Vagina (tissue), 2 donors: ENCODE measurements around the gene MEGF8. TPM values are rescaled to one million over a fixed set of nuclear protein-coding genes. Genes with fewer than 3 reads are reported as not detected.
A peak's percentile ranks its signal among the peaks of the same experiment; 100 is the strongest.

Experiments used
- DNase-seq, 2 donors: peaks; one replicate each; pipeline ENCODE4 v3.0.0-alpha.2; 2017; ENCODE audit errors: extremely low spot score in 2 of 2
- H3K27ac ChIP-seq: fragments of 200-600 bp; sonication (generic); one replicate; pipeline ENCODE4 v1.5.1; 2019
- H3K27me3 ChIP-seq: fragments of 200-600 bp; sonication (generic); one replicate; pipeline ENCODE4 v1.5.1; 2019
- H3K36me3 ChIP-seq, 2 donors: fragments of 200-600 bp; sonication (generic); one replicate each; pipeline ENCODE4 v1.5.1; 2017 to 2019
- H3K4me1 ChIP-seq: fragments of 200-600 bp; sonication (generic); one replicate; pipeline ENCODE4 v1.5.1; 2019
- H3K4me3 ChIP-seq, 2 donors: fragments of 200-600 bp; sonication (generic); 1 replicate in 1 of 2; 2 replicates in 1 of 2; pipeline ENCODE4 v1.5.1; 2016 to 2019
- H3K9me3 ChIP-seq: fragments of 200-600 bp; sonication (generic); one replicate; pipeline ENCODE4 v1.5.1; 2019
- CTCF ChIP-seq, 3 experiments: fragments of 450-650 bp in 2 of 3; fragments of 200-600 bp in 1 of 3; sonication (generic) in 1 of 3; IDR thresholded peaks; one replicate each; pipeline ENCODE4 v1.5.1; 2017 to 2019; ENCODE audit warnings: antibody characterized with exemption in 3 of 3, mild to moderate bottlenecking in 2 of 3, moderate library complexity in 2 of 3
- POLR2A ChIP-seq, 2 donors: fragments of 450-650 bp; IDR thresholded peaks; one replicate each; pipeline ENCODE4 v1.6.1; 2017; ENCODE audit warnings: antibody characterized with exemption in 2 of 2, mild to moderate bottlenecking in 2 of 2, moderate library complexity in 2 of 2
- POLR2AphosphoS5 ChIP-seq, 2 donors: sonication (generic); formaldehyde crosslinking; IDR thresholded peaks; one replicate each; pipeline ENCODE4 v1.9.0; 2017; ENCODE audit warnings: antibody characterized with exemption in 2 of 2, mild to moderate bottlenecking in 2 of 2, low read depth in 1 of 2; ENCODE audit not compliant: insufficient read depth in 1 of 2
- intact Hi-C: fragments of 100-400 bp; cut with DNase I; formaldehyde crosslinking; loops from one replicate; pipeline ENCODE4 v1.15.1; 2023
- total RNA-seq: library from RNA; depleted of rRNA; stranded (reverse); fragments of >200 nt; gene quantifications from one replicate; pipeline ENCODE4 v1.2.3, GENCODE V29; 2016

MEGF8 gene
- total RNA-seq, 1 donor from 2014 or later: 13.5 TPM

- intact Hi-C loops: no loop called here
- Histone ChIP-seq H3K9me3 (no peaks in the 10 kb centered on the region), H3K36me3 (no peaks in the 10 kb centered on the region), H3K27me3 (peaks cover 7% of the 10 kb centered on the region), H3K4me3 (peak overlapping the region; percentile 50 to 57), H3K27ac (peak overlapping the region; percentile 42), H3K4me1 (peaks cover 40% of the 10 kb centered on the region)
- DNase-seq: no peak
- TF ChIP-seq POLR2AphosphoS5 (IDR thresholded peaks at IDR 0.05; ENCODE audit: insufficient read depth in 1 of 2, low read depth in 1 of 2) (peak; percentile 53 to 75), POLR2A (IDR thresholded peaks at IDR 0.05) (no peak), CTCF (IDR thresholded peaks at IDR 0.05) (no peak)
These were observed 98.3 kb downstream of the MEGF8 start for GRCh38 chr19:42423462-42424344.

GRCh38 chr19:42424345-42424707 is 98.9 kb downstream of the MEGF8 start:
- H3K4me3 ChIP-seq: peak overlapping the region; percentile 50 to 57

GRCh38 chr19:42424712-42425131 is 99.3 kb downstream of the MEGF8 start:
- intact Hi-C loops: no loop called here
- H3K4me3 ChIP-seq: peak overlapping the region in 1 of 2 donors; percentile 50
- no peak for DNase-seq
- no peaks in the 10 kb centered on the region for H3K9me3 ChIP-seq
- H3K36me3 ChIP-seq: no peaks in the 10 kb centered on the region
- TF ChIP-seq CTCF (IDR thresholded peaks at IDR 0.05) (no peak), POLR2A (IDR thresholded peaks at IDR 0.05) (no peak), POLR2AphosphoS5 (IDR thresholded peaks at IDR 0.05; ENCODE audit: insufficient read depth in 1 of 2, low read depth in 1 of 2) (no peak)
- H3K4me1 ChIP-seq: peaks cover 40% of the 10 kb centered on the region
- no peak overlapping the region for H3K27ac ChIP-seq
- peaks cover 7% of the 10 kb centered on the region for H3K27me3 ChIP-seq

More at GRCh38 chr19:42424345-42424707, 98.9 kb downstream of the MEGF8 start:
- intact Hi-C loops: no loop called here
- Histone ChIP-seq H3K36me3 (no peaks in the 10 kb centered on the region), H3K27me3 (peaks cover 7% of the 10 kb centered on the region), H3K27ac (no peak overlapping the region), H3K4me1 (peaks cover 40% of the 10 kb centered on the region), H3K9me3 (no peaks in the 10 kb centered on the region)
- DNase-seq: no peak
- TF ChIP-seq CTCF (IDR thresholded peaks at IDR 0.05): no peak
- no peak for TF ChIP-seq POLR2AphosphoS5 (IDR thresholded peaks at IDR 0.05; ENCODE audit: insufficient read depth in 1 of 2, low read depth in 1 of 2)
- TF ChIP-seq POLR2A (IDR thresholded peaks at IDR 0.05): no peak

- TF ChIP-seq POLR2A (IDR thresholded peaks at IDR 0.05) (no peak), CTCF (IDR thresholded peaks at IDR 0.05) (no peak), POLR2AphosphoS5 (IDR thresholded peaks at IDR 0.05; ENCODE audit: insufficient read depth in 1 of 2, low read depth in 1 of 2) (no peak)
- Histone ChIP-seq H3K27me3 (peaks cover 7% of the 10 kb centered on the region), H3K9me3 (no peaks in the 10 kb centered on the region), H3K27ac (no peak overlapping the region), H3K4me3 (no peak overlapping the region), H3K36me3 (no peaks in the 10 kb centered on the region), H3K4me1 (peaks cover 29% of the 10 kb centered on the region)
- intact Hi-C loops: no loop called here
- no peak for DNase-seq
These were observed 101.2 kb downstream of the MEGF8 start for GRCh38 chr19:42426643-42427042.

GRCh38 chr19:42427313-42427712 is 101.9 kb downstream of the MEGF8 start, which contains the start of gene LIPE:
Gene LIPE, minus strand, starts transcription at chr19:42427388. Its CDS starts 239 bp downstream, at chr19:42427149.
- H3K36me3 ChIP-seq: no peaks in the 10 kb centered on the region
- H3K9me3 ChIP-seq: no peaks in the 10 kb centered on the region
- H3K4me3 ChIP-seq: no peak within 1 kb of the TSS
- intact Hi-C loops: no loop called here
- H3K27me3 ChIP-seq: peaks cover 7% of the 10 kb centered on the region
- no peak within 1 kb of the TSS for H3K27ac ChIP-seq
- no peak for DNase-seq
- TF ChIP-seq POLR2AphosphoS5 (IDR thresholded peaks at IDR 0.05; ENCODE audit: insufficient read depth in 1 of 2, low read depth in 1 of 2) (no peak), CTCF (IDR thresholded peaks at IDR 0.05) (no peak), POLR2A (IDR thresholded peaks at IDR 0.05) (no peak)
- H3K4me1 ChIP-seq: peaks cover 27% of the 10 kb centered on the region
